OCI-LY3 (cell line): ENCODE measurements around the gene LMO2.

Experiments used
- H2AFZ ChIP-seq: fragments of 200-600, 300-600 bp; shearing (Covaris generic); 2 replicates; pipeline ENCODE4 v1.6.0; 2014; ENCODE audit warnings: antibody characterized with exemption, low read depth, low read length
- H3K27ac ChIP-seq: fragments of 200-600, 300-600 bp; sonication (generic); 2 replicates; pipeline ENCODE4 v1.5.1; 2014; ENCODE audit warnings: mild to moderate bottlenecking, low read length, moderate library complexity, mixed read lengths
- H3K27me3 ChIP-seq: fragments of 200-600, 300-600 bp; sonication (generic); 2 replicates; pipeline ENCODE4 v1.6.1; 2014; ENCODE audit warnings: low read depth, low read length, mixed read lengths
- H3K36me3 ChIP-seq: fragments of 200-600, 300-600 bp; sonication (generic); replicated peaks from 2 replicates; pipeline ENCODE3; 2014; ENCODE audit warnings: low read depth, low read length, mixed read lengths
- H3K4me1 ChIP-seq: fragments of 300-600, 200-600 bp; sonication (generic); 2 replicates; pipeline ENCODE4 v1.6.1; 2014; ENCODE audit warnings: low read length, mixed read lengths
- H3K4me2 ChIP-seq: fragments of 200-600, 300-600 bp; sonication (generic); 2 replicates; pipeline ENCODE4 v1.6.1; 2014; ENCODE audit warnings: low read length, mixed read lengths
- H3K4me3 ChIP-seq: fragments of 300-600, 200-600 bp; sonication (generic); 2 replicates; pipeline ENCODE4 v1.5.1; 2014; ENCODE audit warnings: antibody characterized with exemption, mild to moderate bottlenecking, low read length, moderate library complexity
- H3K79me2 ChIP-seq: fragments of 300-600, 200-600 bp; shearing (Covaris generic); 2 replicates; pipeline ENCODE4 v1.6.1; 2014; ENCODE audit warnings: mild to moderate bottlenecking, low read length, mixed read lengths
- H3K9ac ChIP-seq: fragments of 300-600, 200-600 bp; shearing (Covaris generic); 2 replicates; pipeline ENCODE4 v1.6.0; 2014; ENCODE audit warnings: mild to moderate bottlenecking, low read length, moderate library complexity
- H3K9me3 ChIP-seq: fragments of 200-600, 300-600 bp; shearing (Covaris generic); 2 replicates; pipeline ENCODE4 v1.6.1; 2014; ENCODE audit warnings: low read length, mixed read lengths; ENCODE audit not compliant: insufficient read depth
- H4K20me1 ChIP-seq: fragments of 200-600, 300-600 bp; sonication (generic); 2 replicates; pipeline ENCODE4 v1.6.1; 2016; ENCODE audit warnings: low read length, mixed read lengths; ENCODE audit not compliant: insufficient read depth
- EZH2phosphoT487 ChIP-seq: fragments of 200-600 bp; shearing (Covaris generic); IDR thresholded peaks from 2 replicates; pipeline ENCODE4 v1.6.1; 2018; ENCODE audit warnings: antibody characterized with exemption, mixed run types, low read depth
- TF ChIP-seq, protein P1 (sequence below): fragments of 200-600, 300-600 bp; sonication (generic); IDR thresholded peaks from 2 replicates; pipeline ENCODE4 v1.5.1; 2014; ENCODE audit warnings: antibody characterized with exemption, low read length, low read depth

LMO2 gene

GRCh38 chr11:33869481-33870422 is 22.1 kb downstream of the LMO2 start:
- Histone ChIP-seq H2AFZ (peak overlapping the region; percentile 38; the same call in 1 of the 2 replicates), H4K20me1 (no peaks in the 10 kb centered on the region), H3K79me2 (no peaks in the 10 kb centered on the region), H3K9me3 (no peaks in the 10 kb centered on the region), H3K4me3 (peak overlapping the region; percentile 83), H3K9ac (peak overlapping the region; percentile 45), H3K27ac (no peak overlapping the region), H3K4me1 (peaks cover 17% of the 10 kb centered on the region), H3K36me3 (no peaks in the 10 kb centered on the region), H3K27me3 (peaks cover 68% of the 10 kb centered on the region), H3K4me2 (peak overlapping the region; percentile 98)
- no peak for TF ChIP-seq EZH2phosphoT487
- TF ChIP-seq, protein P1, sequence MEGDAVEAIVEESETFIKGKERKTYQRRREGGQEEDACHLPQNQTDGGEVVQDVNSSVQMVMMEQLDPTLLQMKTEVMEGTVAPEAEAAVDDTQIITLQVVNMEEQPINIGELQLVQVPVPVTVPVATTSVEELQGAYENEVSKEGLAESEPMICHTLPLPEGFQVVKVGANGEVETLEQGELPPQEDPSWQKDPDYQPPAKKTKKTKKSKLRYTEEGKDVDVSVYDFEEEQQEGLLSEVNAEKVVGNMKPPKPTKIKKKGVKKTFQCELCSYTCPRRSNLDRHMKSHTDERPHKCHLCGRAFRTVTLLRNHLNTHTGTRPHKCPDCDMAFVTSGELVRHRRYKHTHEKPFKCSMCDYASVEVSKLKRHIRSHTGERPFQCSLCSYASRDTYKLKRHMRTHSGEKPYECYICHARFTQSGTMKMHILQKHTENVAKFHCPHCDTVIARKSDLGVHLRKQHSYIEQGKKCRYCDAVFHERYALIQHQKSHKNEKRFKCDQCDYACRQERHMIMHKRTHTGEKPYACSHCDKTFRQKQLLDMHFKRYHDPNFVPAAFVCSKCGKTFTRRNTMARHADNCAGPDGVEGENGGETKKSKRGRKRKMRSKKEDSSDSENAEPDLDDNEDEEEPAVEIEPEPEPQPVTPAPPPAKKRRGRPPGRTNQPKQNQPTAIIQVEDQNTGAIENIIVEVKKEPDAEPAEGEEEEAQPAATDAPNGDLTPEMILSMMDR, result no peak

DNA sequence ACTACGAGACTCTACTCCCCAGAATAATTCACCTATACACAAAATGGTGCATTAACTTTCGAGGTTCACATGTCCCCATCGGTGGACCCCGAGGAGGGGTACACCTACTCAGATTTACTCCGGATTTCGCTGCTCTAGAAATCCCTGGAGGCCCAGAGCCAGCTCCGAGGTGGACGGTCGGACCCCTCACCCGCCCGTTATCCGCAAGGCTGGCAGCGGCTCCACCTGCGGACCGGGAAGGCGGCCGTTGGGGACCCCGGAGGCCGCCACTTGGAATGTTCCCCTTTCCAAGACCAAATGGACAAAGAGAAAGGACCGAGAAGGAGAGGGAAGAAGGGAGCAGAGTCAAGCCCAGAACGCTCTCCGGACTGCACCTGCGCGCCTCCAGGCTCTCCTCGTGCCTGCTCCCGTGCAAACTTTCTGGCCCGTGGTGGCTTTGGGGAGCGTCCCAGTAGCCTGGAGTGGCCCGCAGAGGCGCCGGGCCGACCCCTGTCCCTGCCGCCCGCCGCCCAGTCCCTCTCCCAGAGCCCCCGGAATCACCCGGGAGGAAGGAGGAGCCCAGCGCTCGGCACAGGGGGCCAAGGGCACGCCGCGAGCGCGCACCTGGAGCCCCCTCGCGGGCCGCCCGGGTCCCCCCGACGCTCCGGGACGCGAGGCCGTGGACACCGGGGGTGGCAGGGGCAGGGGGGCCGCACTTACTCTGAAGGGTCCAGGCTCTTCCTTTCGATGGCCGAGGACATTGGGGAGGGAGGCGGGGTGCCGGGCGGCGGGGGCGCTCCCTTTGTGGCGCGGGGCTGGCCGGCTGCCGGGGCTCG is 23.0 kb downstream of the LMO2 start:
- Histone ChIP-seq H3K4me3 (no peak overlapping the region), H3K9me3 (no peaks in the 10 kb centered on the region), H4K20me1 (no peaks in the 10 kb centered on the region; the same call in 1 of the 2 replicates), H3K27me3 (peaks cover 70% of the 10 kb centered on the region), H3K4me1 (peaks cover 17% of the 10 kb centered on the region), H3K4me2 (0 out of 2 replicates have a peak overlapping the region, but pooled peaks have one; percentile 12), H3K36me3 (no peaks in the 10 kb centered on the region), H3K9ac (no peak overlapping the region), H3K27ac (no peak overlapping the region), H3K79me2 (no peaks in the 10 kb centered on the region), H2AFZ (no peak overlapping the region)
- no peak for TF ChIP-seq EZH2phosphoT487
- TF ChIP-seq, protein P1, result no peak

- Histone ChIP-seq H3K27me3 (peaks cover 70% of the 10 kb centered on the region), H3K9me3 (no peaks in the 10 kb centered on the region), H3K79me2 (no peaks in the 10 kb centered on the region), H3K9ac (no peak overlapping the region), H3K4me2 (0 out of 2 replicates have a peak overlapping the region, but pooled peaks have one; percentile 0), H3K36me3 (no peaks in the 10 kb centered on the region), H3K4me3 (no peak overlapping the region), H4K20me1 (no peaks in the 10 kb centered on the region; the same call in 1 of the 2 replicates), H3K4me1 (peaks cover 17% of the 10 kb centered on the region), H2AFZ (no peak overlapping the region), H3K27ac (no peak overlapping the region)
- TF ChIP-seq EZH2phosphoT487, result no peak
- TF ChIP-seq, protein P1, result no peak
Measured at GRCh38 chr11:33867996-33868646, 23.8 kb downstream of the LMO2 start.
